CD4-positive, alpha-beta T cell treated with Interleukin-17A for 4 hours (primary cell): ENCODE results near the gene LRFN2.

ENCODE experiments used
- DNase-seq: peaks from one replicate; pipeline ENCODE4 v3.0.0-alpha.2; 2020; ENCODE audit warnings: mixed read lengths

The LRFN2 gene

GRCh38 chr6:40585651-40586269 lies 1.4 kb downstream of the LRFN2 start:
- DNase-seq = no peak

- no peak for DNase-seq
These were observed 1.9 kb downstream of the LRFN2 start for GRCh38 chr6:40585223-40585622.

- DNase-seq = no peak
These were observed 2.4 kb downstream of the LRFN2 start for GRCh38 chr6:40584741-40585140.

GRCh38 chr6:40583709-40584108 lies 3.5 kb downstream of the LRFN2 start:
- DNase-seq = no peak

- peak; percentile 30 for DNase-seq
These were observed 4.3 kb downstream of the LRFN2 start for GRCh38 chr6:40582892-40583291.

- no peak for DNase-seq
These were observed 8.1 kb downstream of the LRFN2 start for GRCh38 chr6:40579101-40579500.

GRCh38 chr6:40577672-40578071 lies 9.5 kb downstream of the LRFN2 start:
- no peak for DNase-seq

- no peak for DNase-seq
These were observed 13.9 kb downstream of the LRFN2 start for GRCh38 chr6:40573221-40573620.

- DNase-seq = no peak
These were observed 17.8 kb downstream of the LRFN2 start for GRCh38 chr6:40569162-40569910.

- DNase-seq = no peak
These were observed 19.0 kb downstream of the LRFN2 start for GRCh38 chr6:40568062-40568708.

- DNase-seq = no peak
These were observed 24.1 kb downstream of the LRFN2 start for GRCh38 chr6:40563111-40563510.

- no peak for DNase-seq
These were observed 28.1 kb downstream of the LRFN2 start for GRCh38 chr6:40559056-40559455.

- no peak for DNase-seq
These were observed 29.1 kb downstream of the LRFN2 start for GRCh38 chr6:40558102-40558501.

- no peak for DNase-seq
These were observed 30.3 kb downstream of the LRFN2 start for GRCh38 chr6:40556881-40557280.

- DNase-seq = no peak
These were observed 31.1 kb downstream of the LRFN2 start for GRCh38 chr6:40556023-40556422.

GRCh38 chr6:40555092-40555491 lies 32.1 kb downstream of the LRFN2 start:
- DNase-seq = no peak

GRCh38 chr6:40552941-40553340 lies 34.2 kb downstream of the LRFN2 start:
- DNase-seq = no peak

GRCh38 chr6:40551966-40552505 lies 35.1 kb downstream of the LRFN2 start:
- no peak for DNase-seq

- peak; percentile 12 for DNase-seq
These were observed 36.7 kb downstream of the LRFN2 start for GRCh38 chr6:40550202-40551101.

- DNase-seq = no peak
These were observed 41.2 kb downstream of the LRFN2 start for GRCh38 chr6:40545954-40546353.

GRCh38 chr6:40543776-40544175 lies 43.4 kb downstream of the LRFN2 start:
- DNase-seq = no peak

GRCh38 chr6:40543146-40543545 lies 44.0 kb downstream of the LRFN2 start:
- no peak for DNase-seq
